MCF 10A (cell line): ENCODE results near the gene RBM18. TPM values are rescaled to one million over a fixed set of nuclear protein-coding genes. Genes with fewer than 3 reads are reported as not detected.

ENCODE experiments used
- BruUV-seq: library from RNA; stranded (reverse); fragments of 400-500 nt; replicated peaks from 2 replicates; lab custom pipeline; 2021; lab: Mats Ljungman, UMichigan
- CTCF ChIA-PET: fragments of 300-600 bp; sonication (Branson Sonifier 250); formaldehyde crosslinking; extraction: SDS; loops from one replicate; lab custom pipeline; 2021; ENCODE audit warnings: antibody characterized with exemption, inconsistent platforms; lab: Yijun Ruan, JAX
- POLR2A ChIA-PET: fragments of 300-600, 350-650 bp; sonication (Branson Sonifier 250); formaldehyde crosslinking; extraction: SDS; loops from one replicate; lab custom pipeline; 2020; ENCODE audit warnings: antibody characterized with exemption, inconsistent platforms; lab: Yijun Ruan, JAX
- DNase-seq: peaks from one replicate; pipeline ENCODE4 v3.0.0-alpha.2; 2018; ENCODE audit not compliant: unreplicated experiment
- H3K27ac Mint-ChIP-seq: one replicate; pipeline ENCODE4 v1.8.0; 2022; ENCODE audit warnings: mild to moderate bottlenecking, low read depth, mixed read lengths; ENCODE audit not compliant: unreplicated experiment
- H3K27me3 Mint-ChIP-seq: one replicate; pipeline ENCODE4 v1.8.0; 2022; ENCODE audit warnings: mixed read lengths; ENCODE audit not compliant: insufficient read depth, unreplicated experiment
- H3K36me3 Mint-ChIP-seq: one replicate; pipeline ENCODE4 v1.8.0; 2022; ENCODE audit warnings: mild to moderate bottlenecking, moderate library complexity, mixed read lengths; ENCODE audit not compliant: insufficient read depth, unreplicated experiment
- H3K4me1 Mint-ChIP-seq: one replicate; pipeline ENCODE4 v1.8.0; 2022; ENCODE audit warnings: mixed read lengths; ENCODE audit not compliant: insufficient read depth, unreplicated experiment
- H3K4me3 Mint-ChIP-seq: one replicate; pipeline ENCODE4 v1.8.0; 2022; ENCODE audit warnings: mild to moderate bottlenecking, moderate library complexity, mixed read lengths; ENCODE audit not compliant: unreplicated experiment
- H3K9me3 Mint-ChIP-seq: one replicate; pipeline ENCODE4 v1.8.0; 2022; ENCODE audit warnings: mixed read lengths; ENCODE audit not compliant: unreplicated experiment
- CTCF ChIP-seq: fragments of 200-600 bp; IDR thresholded peaks from one replicate; pipeline ENCODE4 v1.8.0; 2022; ENCODE audit warnings: antibody characterized with exemption, mild to moderate bottlenecking; ENCODE audit not compliant: unreplicated experiment
- intact Hi-C: fragments of 100-400 bp; cut with micrococcal nuclease; formaldehyde crosslinking; loops from 2 replicates; pipeline ENCODE4 v1.14.1; 2022
- total RNA-seq: library from RNA; stranded (reverse); gene quantifications from 2 replicates; pipeline ENCODE4 v1.2.3, GENCODE V29; 2022

Gene RBM18
- total RNA-seq, 1 experiment from 2014 or later, result 44.4 TPM

GRCh38 chr9:122201641-122202040 is 63.0 kb downstream of the RBM18 start:
- BruUV-seq, result no TSS peak
- no peaks in the 10 kb centered on the region for H3K9me3 Mint-ChIP-seq
- no peaks in the 10 kb centered on the region for H3K36me3 Mint-ChIP-seq
- POLR2A ChIA-PET, result no interaction called here
- H3K27me3 Mint-ChIP-seq, result peaks cover 9% of the 10 kb centered on the region
- H3K4me3 Mint-ChIP-seq, result no peak overlapping the region
- H3K4me1 Mint-ChIP-seq, result no peaks in the 10 kb centered on the region
- H3K27ac Mint-ChIP-seq, result no peak overlapping the region
- intact Hi-C loops, result no loop called here
- CTCF ChIA-PET, result interaction anchor here (0.6 kb wide), 1 partner anchor 74 kb away, joined by 3 read pairs; no protein-coding TSS in a partner anchor
- no peak for TF ChIP-seq CTCF
- DNase-seq, result no peak

DNA sequence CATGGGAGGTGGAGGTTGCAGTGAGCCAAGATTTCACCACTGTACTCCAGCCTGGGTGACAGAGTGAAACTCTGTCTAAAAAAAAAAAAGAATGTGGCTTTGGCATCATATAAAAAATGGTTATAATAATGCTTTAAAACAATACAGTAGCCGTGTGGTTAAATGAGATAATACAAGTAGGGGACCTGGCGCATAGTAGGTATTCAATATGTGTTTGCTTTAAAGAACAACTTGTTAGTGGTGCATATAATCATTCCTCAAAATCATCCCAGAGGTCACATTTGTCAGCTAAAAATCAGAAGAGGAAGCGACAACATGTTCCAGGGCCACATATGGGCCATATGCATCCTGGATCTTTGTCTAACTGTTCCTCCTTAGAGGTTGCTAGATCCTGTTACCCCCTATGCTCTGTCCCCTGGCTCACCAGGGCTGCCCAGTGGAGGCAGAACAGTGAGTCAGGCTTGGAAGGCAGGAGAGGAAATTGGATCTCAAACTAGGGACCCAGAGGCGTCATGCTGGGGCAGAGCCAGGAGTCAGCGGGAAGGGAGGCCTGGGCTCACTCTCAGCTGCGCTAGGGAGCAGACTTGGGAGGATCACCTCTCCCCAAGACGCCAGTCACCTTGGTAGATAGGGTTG is 63.6 kb downstream of the RBM18 start:
- Mint-ChIP-seq H3K9me3 (no peaks in the 10 kb centered on the region), H3K36me3 (no peaks in the 10 kb centered on the region), H3K27ac (no peak overlapping the region), H3K27me3 (peaks cover 14% of the 10 kb centered on the region), H3K4me1 (no peaks in the 10 kb centered on the region), H3K4me3 (no peak overlapping the region)
- ChIA-PET POLR2A (no interaction called here), CTCF (interaction anchor here (0.6 kb wide), 1 partner anchor 73 kb away, joined by 3 read pairs; no protein-coding TSS in a partner anchor)
- intact Hi-C loops, result no loop called here
- TF ChIP-seq CTCF, result no peak
- DNase-seq, result peak; percentile 19
- BruUV-seq, result no TSS peak

DNA sequence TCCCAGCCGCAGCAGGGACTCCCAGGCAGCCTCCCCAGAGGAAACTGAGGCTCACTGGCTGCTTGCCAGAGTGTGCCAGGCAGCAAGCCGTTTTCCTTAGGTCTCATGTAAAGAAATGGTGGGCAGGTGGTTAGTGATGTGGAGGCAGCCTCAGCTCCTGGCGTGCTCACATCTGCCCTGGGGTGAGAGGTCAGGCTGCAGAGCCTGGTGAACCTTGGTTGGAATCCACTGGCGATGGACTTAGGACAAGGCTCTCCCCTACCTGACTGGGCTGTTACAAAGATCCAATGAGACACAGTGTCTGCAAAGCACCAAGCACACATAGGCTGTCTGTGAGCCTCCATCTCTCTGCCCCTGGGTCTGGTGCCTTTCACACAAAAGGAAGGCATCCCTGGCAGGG is 66.8 kb downstream of the RBM18 start:
- no peaks in the 10 kb centered on the region for H3K9me3 Mint-ChIP-seq
- ChIA-PET POLR2A (no interaction called here), CTCF (interaction anchor here (0.5 kb wide), 1 partner anchor 161 kb away, joined by 3 read pairs; no protein-coding TSS in a partner anchor)
- no peak overlapping the region for H3K4me3 Mint-ChIP-seq
- H3K36me3 Mint-ChIP-seq, result no peaks in the 10 kb centered on the region
- TF ChIP-seq CTCF, result no peak
- intact Hi-C loops, result no loop called here
- no peak overlapping the region for H3K27ac Mint-ChIP-seq
- peaks cover 14% of the 10 kb centered on the region for H3K27me3 Mint-ChIP-seq
- BruUV-seq, result no TSS peak
- DNase-seq, result no peak
- H3K4me1 Mint-ChIP-seq, result no peaks in the 10 kb centered on the region

GRCh38 chr9:122197426-122197825 is 67.2 kb downstream of the RBM18 start:
- Mint-ChIP-seq H3K9me3 (no peaks in the 10 kb centered on the region), H3K4me3 (no peak overlapping the region), H3K27me3 (peaks cover 14% of the 10 kb centered on the region), H3K27ac (no peak overlapping the region), H3K4me1 (no peaks in the 10 kb centered on the region), H3K36me3 (no peaks in the 10 kb centered on the region)
- no TSS peak for BruUV-seq
- intact Hi-C loops, result no loop called here
- DNase-seq, result no peak
- ChIA-PET POLR2A (no interaction called here), CTCF (no interaction called here)
- no peak for TF ChIP-seq CTCF
